ENCODE measurements around the gene IGF2BP2. TPM values are rescaled to one million over a fixed set of nuclear protein-coding genes. Genes with fewer than 3 reads are reported as not detected.
"Not testable (repeated sequence)": the region's sequence is repeated elsewhere in the genome, so short reads cannot be mapped to it uniquely, and the experiment has no call there.

Gene IGF2BP2
- total and polyA plus RNA-seq, 4 donors, result 7.8 to 92.6 (median 11.8) TPM

GRCh38 chr3:185702262-185703225 is 122.3 kb downstream of the IGF2BP2 start:
- ATAC-seq (ENCODE audit: insufficient read depth, low FRiP score) (no peak), DNase-seq (no peak)
- Histone ChIP-seq H3K4me3 (no peak overlapping the region), H3K27me3 (ENCODE audit: control insufficient read depth in 3 of 3, insufficient read depth in 3 of 3, low read length in 2 of 3) (no peaks in the 10 kb centered on the region), H3K4me1 (ENCODE audit: control insufficient read depth in 5 of 5, insufficient read depth in 5 of 5, low read length in 5 of 5) (peaks cover 6 to 20% (median 11%) of the 10 kb centered on the region in 5 donors), H3K9ac (ENCODE audit: insufficient read depth in 1 of 2, low read length in 2 of 2) (no peak overlapping the region), H3K27ac (ENCODE audit: low read depth in 1 of 2, low read length in 1 of 2) (peak overlapping the region in 1 of 2 donors; percentile 56), H3K36me3 (ENCODE audit: control insufficient read depth in 4 of 4, insufficient read depth in 4 of 4, low read length in 4 of 4) (no peaks in the 10 kb centered on the region), H3K9me3 (ENCODE audit: control insufficient read depth in 4 of 4, insufficient read depth in 3 of 4, low read length in 3 of 4) (no peaks in the 10 kb centered on the region)
- no peak for TF ChIP-seq CTCF (IDR thresholded peaks at IDR 0.05; ENCODE audit: control extremely low read depth, extremely low read depth)
- WGBS, 2 donors, result 36 to 40% methylated on average over 10 of the region's 10 CpGs

GRCh38 chr3:185701611-185702261 is 123.1 kb downstream of the IGF2BP2 start:
- Histone ChIP-seq H3K9me3 (ENCODE audit: control insufficient read depth in 4 of 4, insufficient read depth in 3 of 4, low read length in 3 of 4) (no peaks in the 10 kb centered on the region), H3K36me3 (ENCODE audit: control insufficient read depth in 4 of 4, insufficient read depth in 4 of 4, low read length in 4 of 4) (no peaks in the 10 kb centered on the region), H3K4me1 (ENCODE audit: control insufficient read depth in 5 of 5, insufficient read depth in 5 of 5, low read length in 5 of 5) (peaks cover 6 to 20% (median 11%) of the 10 kb centered on the region in 5 donors), H3K27ac (ENCODE audit: low read depth in 1 of 2, low read length in 1 of 2) (peak overlapping the region in 1 of 2 donors; percentile 56), H3K27me3 (ENCODE audit: control insufficient read depth in 3 of 3, insufficient read depth in 3 of 3, low read length in 2 of 3) (no peaks in the 10 kb centered on the region), H3K9ac (ENCODE audit: insufficient read depth in 1 of 2, low read length in 2 of 2) (no peak overlapping the region), H3K4me3 (no peak overlapping the region)
- ATAC-seq (ENCODE audit: insufficient read depth, low FRiP score), result no peak
- TF ChIP-seq CTCF (IDR thresholded peaks at IDR 0.05; ENCODE audit: control extremely low read depth, extremely low read depth), result no peak
- DNase-seq, result no peak
- 50 to 61% methylated on average over 10 of the region's 10 CpGs for WGBS, 2 donors

GRCh38 chr3:185699927-185700326 is 124.9 kb downstream of the IGF2BP2 start:
- H3K4me1 ChIP-seq (ENCODE audit: control insufficient read depth in 5 of 5, insufficient read depth in 5 of 5, low read length in 5 of 5), result peaks cover 6 to 20% (median 11%) of the 10 kb centered on the region in 5 donors
- no peak overlapping the region for H3K4me3 ChIP-seq
- no peaks in the 10 kb centered on the region for H3K36me3 ChIP-seq (ENCODE audit: control insufficient read depth in 4 of 4, insufficient read depth in 4 of 4, low read length in 4 of 4)
- H3K27ac ChIP-seq (ENCODE audit: low read depth in 1 of 2, low read length in 1 of 2), result no peak overlapping the region
- 51 to 67% methylated on average over 2 of the region's 2 CpGs for WGBS, 2 donors
- H3K9ac ChIP-seq (ENCODE audit: insufficient read depth in 1 of 2, low read length in 2 of 2), result no peak overlapping the region
- H3K9me3 ChIP-seq (ENCODE audit: control insufficient read depth in 4 of 4, insufficient read depth in 3 of 4, low read length in 3 of 4), result no peaks in the 10 kb centered on the region
- TF ChIP-seq CTCF (IDR thresholded peaks at IDR 0.05; ENCODE audit: control extremely low read depth, extremely low read depth), result no peak
- H3K27me3 ChIP-seq (ENCODE audit: control insufficient read depth in 3 of 3, insufficient read depth in 3 of 3, low read length in 2 of 3), result no peaks in the 10 kb centered on the region
- ATAC-seq (ENCODE audit: insufficient read depth, low FRiP score) (no peak), DNase-seq (no peak)

- ATAC-seq (ENCODE audit: insufficient read depth, low FRiP score); H3K36me3 ChIP-seq (ENCODE audit: control insufficient read depth in 4 of 4, insufficient read depth in 4 of 4, low read length in 4 of 4); H3K27ac ChIP-seq (ENCODE audit: low read depth in 1 of 2, low read length in 1 of 2); DNase-seq; H3K9ac ChIP-seq (ENCODE audit: insufficient read depth in 1 of 2, low read length in 2 of 2); H3K4me3 ChIP-seq; H3K9me3 ChIP-seq (ENCODE audit: control insufficient read depth in 4 of 4, insufficient read depth in 3 of 4, low read length in 3 of 4); H3K27me3 ChIP-seq (ENCODE audit: control insufficient read depth in 3 of 3, insufficient read depth in 3 of 3, low read length in 2 of 3); H3K4me1 ChIP-seq (ENCODE audit: control insufficient read depth in 5 of 5, insufficient read depth in 5 of 5, low read length in 5 of 5): not testable (repeated sequence)
- 84 to 85% methylated on average over 7 of the region's 7 CpGs for WGBS, 2 donors
These were observed 127.6 kb downstream of the IGF2BP2 start for GRCh38 chr3:185697228-185697627.
